K562 (cell line): Measurements from ENCODE around the gene TFE3. TPM values are rescaled to one million over a fixed set of nuclear protein-coding genes. Genes with fewer than 3 reads are reported as not detected.

Source experiments
- ATF6 ChIP-seq: sonication (generic); formaldehyde crosslinking; IDR thresholded peaks from 2 replicates; pipeline ENCODE4 v1.4.0; 2020; ENCODE audit warnings: mild to moderate bottlenecking, missing genetic modification reagents
- C11orf30 ChIP-seq: fragments of 450-650 bp; IDR thresholded peaks from 2 replicates; pipeline ENCODE4 v1.6.1; 2016; ENCODE audit warnings: low read depth, mild to moderate bottlenecking
- CBX2 ChIP-seq: fragments of 200-600 bp; sonication (generic); IDR thresholded peaks from one replicate; pipeline ENCODE4 v1.6.1; 2012; ENCODE audit warnings: mild to moderate bottlenecking, low read length, inconsistent platforms; ENCODE audit not compliant: insufficient read depth, poor library complexity, severe bottlenecking
- CGGBP1 ChIP-seq: fragments of 250-450 bp; sonication (Bioruptor Pico); IDR thresholded peaks from 2 replicates; pipeline ENCODE4 v1.9.0; 2021; ENCODE audit warnings: mild to moderate bottlenecking
- CREB5 ChIP-seq: fragments of 250-450 bp; sonication (Bioruptor Pico); IDR thresholded peaks from 2 replicates; pipeline ENCODE4 v1.5.0; 2020; ENCODE audit warnings: mild to moderate bottlenecking
- EP400 ChIP-seq: fragments of 450-650 bp; IDR thresholded peaks from 2 replicates; pipeline ENCODE4 v1.6.1; 2017; ENCODE audit warnings: antibody characterized with exemption, mild to moderate bottlenecking, moderate library complexity
- HDGF ChIP-seq: fragments of 450-650 bp; IDR thresholded peaks from 2 replicates; pipeline ENCODE4 v1.6.1; 2016
- MCM7 ChIP-seq, 2 experiments: fragments of 450-650 bp; IDR thresholded peaks; 2 replicates each; pipeline ENCODE4 v1.6.1; 2016 to 2018
- MED1 ChIP-seq: sonication (generic); formaldehyde crosslinking; IDR thresholded peaks from 2 replicates; pipeline ENCODE4 v1.8.1; 2023; ENCODE audit warnings: missing genetic modification reagents, borderline replicate concordance
- PHF20 ChIP-seq: fragments of 450-650 bp; IDR thresholded peaks from 2 replicates; pipeline ENCODE4 v1.6.1; 2018; ENCODE audit not compliant: partially characterized antibody
- PHTF2 ChIP-seq: fragments of 250-450 bp; sonication (Bioruptor Pico); IDR thresholded peaks from 2 replicates; pipeline ENCODE4 v1.5.0; 2021; ENCODE audit warnings: mild to moderate bottlenecking
- POLR2AphosphoS2 ChIP-seq: IDR thresholded peaks from 2 replicates; pipeline ENCODE4 v1.6.1; 2012; ENCODE audit warnings: low read length, improper control_type of control experiment
- PRDM10 ChIP-seq: fragments of 450-650 bp; IDR thresholded peaks from 2 replicates; pipeline ENCODE4 v1.6.1; 2018; ENCODE audit not compliant: partially characterized antibody
- PTTG1 ChIP-seq: fragments of 450-650 bp; IDR thresholded peaks from 2 replicates; pipeline ENCODE4 v1.6.1; 2016; ENCODE audit warnings: low read depth, mild to moderate bottlenecking, missing genetic modification characterization, missing compliant biosample characterization
- RAD21 ChIP-seq, 2 experiments: fragments of 250-450 bp in 1 of 2; fragments of 450-650 bp in 1 of 2; sonication (Bioruptor Pico) in 1 of 2; formaldehyde crosslinking in 1 of 2; IDR thresholded peaks in 1 of 2; conservative IDR thresholded peaks in 1 of 2; 2 replicates each; pipeline versions ENCODE4 v1.4.0 to v1.8.0; 2020 to 2022; ENCODE audit warnings: mild to moderate bottlenecking in 2 of 2, moderate library complexity in 1 of 2
- SMARCE1 ChIP-seq: fragments of 450-650 bp; IDR thresholded peaks from 2 replicates; pipeline ENCODE4 v1.7.1; 2016; ENCODE audit warnings: mild to moderate bottlenecking
- U2AF2 ChIP-seq: fragments of 200-400 bp; formaldehyde crosslinking; optimal IDR thresholded peaks from 2 replicates; pipeline ENCODE3; 2017; ENCODE audit warnings: low read depth, mild to moderate bottlenecking, low read length
- VEZF1 ChIP-seq: fragments of 200-800 bp; sonication (Bioruptor generic); IDR thresholded peaks from 2 replicates; pipeline ENCODE4 v1.6.1; 2017; ENCODE audit warnings: missing genetic modification characterization, missing compliant biosample characterization
- ZKSCAN8 ChIP-seq: fragments of 200-800 bp; sonication (Bioruptor generic); IDR thresholded peaks from 2 replicates; pipeline ENCODE4 v1.6.1; 2016; ENCODE audit warnings: missing genetic modification characterization, missing compliant biosample characterization
- ZNF75A ChIP-seq: fragments of 450-650 bp; formaldehyde crosslinking; IDR thresholded peaks from 2 replicates; pipeline ENCODE4 v1.4.0; 2020; ENCODE audit warnings: mild to moderate bottlenecking
- polyA plus RNA-seq, 8 experiments: library from polyadenylated mRNA; depleted of rRNA in 4 of 8; stranded (reverse) in 5 of 8; unstranded in 3 of 8; fragments of >200 nt; fragmentation: Nextera tagmentation in 2 of 8; fragmentation: Illumina TruSeq in 1 of 8; extraction: Ambion mirVana in 2 of 8; extraction: Trizol in 1 of 8; gene quantifications; 2 replicates each; pipeline versions ENCODE4 v1.2.1 to v1.2.3, GENCODE V29; 2011 to 2014; ENCODE audit warnings: inconsistent platforms in 1 of 8, missing spikeins in 1 of 8
- total RNA-seq, 7 experiments: library from RNA; depleted of rRNA in 6 of 7; stranded (reverse); fragments of >200 nt in 6 of 7; fragmentation: Illumina TruSeq in 2 of 7; extraction: Trizol in 2 of 7; gene quantifications; 2 replicates each; pipeline versions ENCODE4 v1.2.1 to v1.2.3, GENCODE V29; 2011 to 2021; ENCODE audit warnings: low replicate concordance in 1 of 7

TFE3 gene
- total and polyA plus RNA-seq, 9 of the 15 experiments (the other 6 are each of a cell fraction or from before 2014, with no cell fraction given): 1.9 to 20.3 (median 11.9) TPM

GRCh38 chrX:49039598-49040375 is 3.4 kb downstream of the TFE3 start (continued):
- TF ChIP-seq VEZF1 (CRISPR knock-in tag) (peak; percentile 96), RAD21 (CRISPR knock-in tag; conservative IDR thresholded peaks at IDR 0.05 in 1 of 2, IDR thresholded peaks at IDR 0.05 in 1 of 2) (peak; percentile 38 to 44; a peak in 3 of 4 replicates), ZNF75A (no peak), CREB5 (CRISPR knock-in tag) (no peak), ZKSCAN8 (CRISPR knock-in tag) (no peak), MCM7 (IDR thresholded peaks at IDR 0.05) (no peak), ATF6 (CRISPR knock-in tag) (no peak), PTTG1 (tag) (no peak), EP400 (peak; percentile 56; the same call in 1 of the 2 replicates), U2AF2 (no peak), SMARCE1 (peak; percentile 70), PHF20 (no peak), C11orf30 (peak; percentile 99), HDGF (no peak), PHTF2 (CRISPR knock-in tag) (no peak), PRDM10 (peak; percentile 97), CGGBP1 (CRISPR knock-in tag) (no peak), POLR2AphosphoS2 (no peak), CBX2 (no peak), MED1 (CRISPR knock-in tag) (no peak)
